Ishikawa (cell line): Measurements from ENCODE around the gene UBL3.

Experiments
- CEBPB ChIP-seq: IDR thresholded peaks from 2 replicates; pipeline ENCODE4 v1.6.1; 2012
- CREB1 ChIP-seq: IDR thresholded peaks from 2 replicates; pipeline ENCODE4 v1.6.1; 2012; ENCODE audit warnings: low read depth
- EGR1 ChIP-seq: IDR thresholded peaks from 2 replicates; pipeline ENCODE4 v1.6.1; 2012
- EP300 ChIP-seq: IDR thresholded peaks from 2 replicates; pipeline ENCODE4 v1.6.1; 2012; ENCODE audit warnings: borderline replicate concordance
- FOXM1 ChIP-seq: IDR thresholded peaks from 2 replicates; pipeline ENCODE4 v1.6.1; 2012; ENCODE audit warnings: low read depth, borderline replicate concordance
- NFIC ChIP-seq: IDR thresholded peaks from 2 replicates; pipeline ENCODE4 v1.6.1; 2012
- RAD21 ChIP-seq: IDR thresholded peaks from 2 replicates; pipeline ENCODE4 v1.6.1; 2012; ENCODE audit warnings: low read depth
- TAF1 ChIP-seq: IDR thresholded peaks from 2 replicates; pipeline ENCODE4 v1.6.1; 2012; ENCODE audit warnings: low read depth, mild to moderate bottlenecking
- TCF12 ChIP-seq: IDR thresholded peaks from 2 replicates; pipeline ENCODE4 v1.6.1; 2012; ENCODE audit warnings: low read depth
- TEAD4 ChIP-seq: IDR thresholded peaks from 2 replicates; pipeline ENCODE4 v1.6.1; 2012
- YY1 ChIP-seq: IDR thresholded peaks from 2 replicates; pipeline ENCODE4 v1.6.1; 2012; ENCODE audit warnings: low read depth
- TF ChIP-seq, protein P1 (sequence below): IDR thresholded peaks from 2 replicates; pipeline ENCODE4 v1.6.1; 2012; ENCODE audit warnings: low read depth, mild to moderate bottlenecking
- TF ChIP-seq, protein P2 (sequence below): IDR thresholded peaks from 2 replicates; pipeline ENCODE4 v1.6.1; 2012

DNA sequence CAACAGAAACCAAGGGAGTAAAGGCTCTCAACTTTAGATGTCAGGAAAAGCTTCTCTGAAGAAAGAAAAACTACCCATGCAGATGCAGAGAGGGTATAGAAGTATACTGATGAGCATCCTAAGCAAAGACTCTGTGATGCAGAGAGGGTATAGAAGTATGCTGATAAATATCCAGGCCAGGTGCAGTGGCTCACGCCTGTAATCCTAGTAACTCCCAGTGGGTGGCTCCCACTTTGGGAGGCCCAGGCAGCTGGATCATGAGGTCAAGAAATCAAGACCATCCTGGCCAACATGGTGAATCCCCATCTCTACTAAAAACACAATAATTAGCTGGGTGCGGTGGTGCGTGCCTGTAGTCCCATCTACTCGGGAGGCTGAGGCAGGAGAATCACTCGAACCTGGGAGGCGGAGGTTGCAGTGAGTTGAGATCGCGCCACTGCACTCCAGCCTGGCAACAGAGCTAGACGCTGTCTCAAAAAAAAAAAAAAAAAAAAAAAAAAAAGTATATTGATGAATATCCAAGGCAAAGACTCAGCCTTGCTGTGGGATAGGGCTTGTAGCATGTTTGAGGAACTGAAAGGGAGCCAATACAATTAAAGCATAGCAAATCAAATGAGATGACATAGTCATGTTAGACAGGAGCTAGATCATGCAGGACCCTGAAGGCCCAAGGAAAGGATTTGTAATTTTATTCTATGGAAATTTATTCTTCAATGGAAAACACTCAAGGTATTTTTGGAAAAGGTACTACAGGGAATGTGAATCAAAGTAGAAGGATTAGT, 14.9 kb downstream of the UBL3 start:
- TF ChIP-seq, protein P1, sequence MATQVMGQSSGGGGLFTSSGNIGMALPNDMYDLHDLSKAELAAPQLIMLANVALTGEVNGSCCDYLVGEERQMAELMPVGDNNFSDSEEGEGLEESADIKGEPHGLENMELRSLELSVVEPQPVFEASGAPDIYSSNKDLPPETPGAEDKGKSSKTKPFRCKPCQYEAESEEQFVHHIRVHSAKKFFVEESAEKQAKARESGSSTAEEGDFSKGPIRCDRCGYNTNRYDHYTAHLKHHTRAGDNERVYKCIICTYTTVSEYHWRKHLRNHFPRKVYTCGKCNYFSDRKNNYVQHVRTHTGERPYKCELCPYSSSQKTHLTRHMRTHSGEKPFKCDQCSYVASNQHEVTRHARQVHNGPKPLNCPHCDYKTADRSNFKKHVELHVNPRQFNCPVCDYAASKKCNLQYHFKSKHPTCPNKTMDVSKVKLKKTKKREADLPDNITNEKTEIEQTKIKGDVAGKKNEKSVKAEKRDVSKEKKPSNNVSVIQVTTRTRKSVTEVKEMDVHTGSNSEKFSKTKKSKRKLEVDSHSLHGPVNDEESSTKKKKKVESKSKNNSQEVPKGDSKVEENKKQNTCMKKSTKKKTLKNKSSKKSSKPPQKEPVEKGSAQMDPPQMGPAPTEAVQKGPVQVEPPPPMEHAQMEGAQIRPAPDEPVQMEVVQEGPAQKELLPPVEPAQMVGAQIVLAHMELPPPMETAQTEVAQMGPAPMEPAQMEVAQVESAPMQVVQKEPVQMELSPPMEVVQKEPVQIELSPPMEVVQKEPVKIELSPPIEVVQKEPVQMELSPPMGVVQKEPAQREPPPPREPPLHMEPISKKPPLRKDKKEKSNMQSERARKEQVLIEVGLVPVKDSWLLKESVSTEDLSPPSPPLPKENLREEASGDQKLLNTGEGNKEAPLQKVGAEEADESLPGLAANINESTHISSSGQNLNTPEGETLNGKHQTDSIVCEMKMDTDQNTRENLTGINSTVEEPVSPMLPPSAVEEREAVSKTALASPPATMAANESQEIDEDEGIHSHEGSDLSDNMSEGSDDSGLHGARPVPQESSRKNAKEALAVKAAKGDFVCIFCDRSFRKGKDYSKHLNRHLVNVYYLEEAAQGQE: no peak
- TF ChIP-seq EP300: no peak
- no peak for TF ChIP-seq YY1
- no peak for TF ChIP-seq RAD21
- TF ChIP-seq NFIC: no peak
- no peak for TF ChIP-seq TEAD4
- TF ChIP-seq, protein P2, sequence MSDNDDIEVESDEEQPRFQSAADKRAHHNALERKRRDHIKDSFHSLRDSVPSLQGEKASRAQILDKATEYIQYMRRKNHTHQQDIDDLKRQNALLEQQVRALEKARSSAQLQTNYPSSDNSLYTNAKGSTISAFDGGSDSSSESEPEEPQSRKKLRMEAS: no peak
- no peak for TF ChIP-seq TAF1
- no peak for TF ChIP-seq CEBPB
- TF ChIP-seq FOXM1: no peak
- TF ChIP-seq CREB1: no peak
- no peak for TF ChIP-seq TCF12
- TF ChIP-seq EGR1: no peak
